GM23338 (cell line): ENCODE results near the gene RUNX1.

Experiments used
- CTCF ChIP-seq, 2 experiments: fragments of 200-600 bp in 1 of 2; sonication (generic) in 1 of 2; conservative IDR thresholded peaks; 2 replicates each; pipeline versions ENCODE4 v1.5.1 to v1.6.1; 2016 to 2017; ENCODE audit warnings: antibody characterized with exemption in 2 of 2, low read depth in 2 of 2, mild to moderate bottlenecking in 2 of 2, moderate library complexity in 1 of 2
- ETS1 ChIP-seq: IDR thresholded peaks from 2 replicates; pipeline ENCODE4 v1.6.1; 2016; ENCODE audit warnings: antibody characterized with exemption
- JUNB ChIP-seq: IDR thresholded peaks from one replicate; pipeline ENCODE4 v1.6.1; 2016; ENCODE audit warnings: antibody characterized with exemption; ENCODE audit not compliant: unreplicated experiment
- POLR2AphosphoS5 ChIP-seq: IDR thresholded peaks from 2 replicates; pipeline ENCODE4 v1.6.1; 2016; ENCODE audit warnings: antibody characterized with exemption, low read depth
- REST ChIP-seq: IDR thresholded peaks from one replicate; pipeline ENCODE4 v1.6.1; 2018; ENCODE audit warnings: antibody characterized with exemption; ENCODE audit not compliant: unreplicated experiment

- TF ChIP-seq CTCF (conservative IDR thresholded peaks at IDR 0.05; ENCODE audit: low read depth in 2 of 2) (no peak), ETS1 (no peak), POLR2AphosphoS5 (no peak), JUNB (no peak), REST (no peak)
These were observed 122.2 kb downstream of the RUNX1 start for GRCh38 chr21:34926803-34927467.
